ENCODE measurements around the gene ADRA1B.
"Not testable (repeated sequence)": the region's sequence is repeated elsewhere in the genome, so short reads cannot be mapped to it uniquely, and the experiment has no call there.

The ADRA1B gene

GRCh38 chr5:159956074-159956473 lies 39.8 kb downstream of the ADRA1B start:
- TF ChIP-seq, protein P1, sequence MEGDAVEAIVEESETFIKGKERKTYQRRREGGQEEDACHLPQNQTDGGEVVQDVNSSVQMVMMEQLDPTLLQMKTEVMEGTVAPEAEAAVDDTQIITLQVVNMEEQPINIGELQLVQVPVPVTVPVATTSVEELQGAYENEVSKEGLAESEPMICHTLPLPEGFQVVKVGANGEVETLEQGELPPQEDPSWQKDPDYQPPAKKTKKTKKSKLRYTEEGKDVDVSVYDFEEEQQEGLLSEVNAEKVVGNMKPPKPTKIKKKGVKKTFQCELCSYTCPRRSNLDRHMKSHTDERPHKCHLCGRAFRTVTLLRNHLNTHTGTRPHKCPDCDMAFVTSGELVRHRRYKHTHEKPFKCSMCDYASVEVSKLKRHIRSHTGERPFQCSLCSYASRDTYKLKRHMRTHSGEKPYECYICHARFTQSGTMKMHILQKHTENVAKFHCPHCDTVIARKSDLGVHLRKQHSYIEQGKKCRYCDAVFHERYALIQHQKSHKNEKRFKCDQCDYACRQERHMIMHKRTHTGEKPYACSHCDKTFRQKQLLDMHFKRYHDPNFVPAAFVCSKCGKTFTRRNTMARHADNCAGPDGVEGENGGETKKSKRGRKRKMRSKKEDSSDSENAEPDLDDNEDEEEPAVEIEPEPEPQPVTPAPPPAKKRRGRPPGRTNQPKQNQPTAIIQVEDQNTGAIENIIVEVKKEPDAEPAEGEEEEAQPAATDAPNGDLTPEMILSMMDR (IDR thresholded peaks at IDR 0.05; ENCODE audit: extremely low read depth, missing control alignments): no peak
- DNase-seq (ENCODE audit: low spot score): no peak

DNA sequence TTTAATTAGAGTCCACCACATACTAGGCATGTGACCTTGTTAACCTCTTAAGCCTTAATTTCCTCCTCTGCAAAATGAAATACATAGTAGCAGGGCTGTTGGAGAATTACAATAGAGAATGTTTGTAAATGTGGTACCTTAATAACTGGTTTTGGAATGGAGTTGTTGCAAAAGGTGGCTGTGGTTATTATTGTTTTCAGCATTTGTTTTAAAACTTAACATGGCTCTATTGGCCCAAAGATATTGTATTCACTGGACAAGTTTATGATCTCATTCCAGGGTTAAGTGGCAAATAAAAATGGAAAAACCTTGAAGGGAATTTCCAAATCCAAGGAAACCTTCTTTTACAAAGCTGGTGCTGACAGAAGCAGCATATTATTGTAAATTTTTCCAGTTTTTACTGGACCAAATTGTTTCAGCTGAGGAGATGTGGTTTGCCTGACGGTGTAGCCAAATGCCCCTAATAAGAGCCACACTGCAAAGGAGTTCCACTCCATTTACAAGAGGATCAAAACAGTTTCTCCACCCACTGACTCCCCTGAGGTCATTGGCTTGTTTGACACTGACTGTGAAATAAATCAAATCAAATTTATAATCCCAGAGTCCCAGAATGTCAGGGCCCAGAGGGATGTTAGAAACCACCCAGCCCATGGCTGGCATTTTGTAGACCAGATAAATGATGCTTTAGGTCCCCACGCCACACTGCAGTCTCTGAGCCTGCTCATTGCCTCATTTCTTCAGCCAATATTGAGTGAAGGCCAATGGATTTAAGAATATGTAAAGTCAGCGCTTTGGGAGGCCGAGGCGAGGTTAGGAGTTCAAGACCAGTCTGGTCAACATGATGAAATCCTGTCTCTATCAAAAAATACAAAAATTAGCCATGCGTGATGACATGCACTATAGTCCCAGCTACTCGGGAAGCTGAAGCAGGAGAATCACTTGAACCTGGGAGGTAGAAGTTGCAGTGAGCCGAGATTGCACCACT lies 45.2 kb downstream of the ADRA1B start:
- TF ChIP-seq, protein P1 (IDR thresholded peaks at IDR 0.05; ENCODE audit: extremely low read depth, missing control alignments): no peak
- DNase-seq (ENCODE audit: low spot score): no peak

DNA sequence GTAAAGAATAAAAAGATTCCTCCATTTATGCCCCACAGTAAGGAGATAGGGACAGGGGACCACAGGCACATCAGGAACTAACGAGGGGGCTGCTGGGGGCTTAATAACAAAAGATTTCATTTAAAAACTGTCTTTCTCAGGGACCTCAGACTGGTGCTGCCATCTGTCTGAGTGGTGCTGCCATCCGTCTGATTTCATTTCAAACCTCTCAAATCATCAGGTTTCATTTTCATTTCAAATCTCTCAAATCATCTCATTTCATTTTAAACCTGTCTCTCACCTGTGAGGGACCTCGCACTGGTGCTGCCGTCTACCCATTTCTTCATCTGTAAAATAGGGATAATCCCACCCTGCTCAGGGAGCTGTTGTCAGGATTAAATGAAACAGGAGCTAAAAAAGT lies 45.9 kb downstream of the ADRA1B start:
- no peak for DNase-seq (ENCODE audit: low spot score)
- TF ChIP-seq, protein P1 (IDR thresholded peaks at IDR 0.05; ENCODE audit: extremely low read depth, missing control alignments): no peak

GRCh38 chr5:159963935-159964334 lies 47.7 kb downstream of the ADRA1B start:
- no peak for DNase-seq (ENCODE audit: low spot score)
- TF ChIP-seq, protein P1 (IDR thresholded peaks at IDR 0.05; ENCODE audit: extremely low read depth, missing control alignments): no peak

DNA sequence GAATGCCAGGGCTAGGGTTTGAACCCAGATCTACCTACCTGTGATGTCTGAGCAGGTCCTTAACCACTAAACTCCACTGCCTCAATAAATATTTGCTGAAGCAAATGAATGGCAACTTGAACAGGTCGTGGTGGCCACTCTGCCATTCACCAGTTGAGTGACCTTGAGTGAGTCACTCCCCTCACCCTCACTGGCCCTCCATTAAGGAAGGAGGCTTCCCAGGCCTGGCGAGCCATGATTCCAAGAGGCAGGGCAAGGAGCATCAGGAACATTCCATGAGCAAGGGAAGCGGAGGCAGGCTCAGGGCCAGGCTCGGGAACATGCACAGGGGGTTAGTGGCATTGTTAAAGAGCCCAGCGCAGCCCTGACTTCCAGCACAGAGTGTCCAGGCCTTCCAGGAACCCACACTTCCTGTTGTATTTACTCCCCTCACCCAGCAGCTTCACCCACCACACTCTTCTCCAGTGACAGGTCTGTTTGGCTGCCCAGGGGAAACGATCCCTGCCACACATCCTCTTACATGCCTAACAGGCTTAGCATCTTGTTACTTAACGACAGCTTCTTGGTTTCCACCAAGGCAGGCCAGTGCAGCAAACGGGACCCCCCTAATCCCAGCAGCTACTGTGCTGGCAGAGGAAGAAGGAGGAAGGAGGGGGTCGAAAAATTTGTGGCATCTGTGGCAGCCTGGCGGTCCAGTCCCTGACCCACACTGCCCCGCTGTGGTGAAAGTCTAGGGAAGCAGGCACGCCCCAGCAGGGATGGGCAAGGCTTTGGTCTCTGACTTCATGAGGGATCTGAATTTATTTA lies 49.0 kb downstream of the ADRA1B start:
- DNase-seq (ENCODE audit: low spot score): no peak
- TF ChIP-seq, protein P1 (IDR thresholded peaks at IDR 0.05; ENCODE audit: extremely low read depth, missing control alignments): peak; percentile 53

GRCh38 chr5:159965838-159966128 lies 49.5 kb downstream of the ADRA1B start:
- DNase-seq (ENCODE audit: low spot score): not testable (repeated sequence)

DNA sequence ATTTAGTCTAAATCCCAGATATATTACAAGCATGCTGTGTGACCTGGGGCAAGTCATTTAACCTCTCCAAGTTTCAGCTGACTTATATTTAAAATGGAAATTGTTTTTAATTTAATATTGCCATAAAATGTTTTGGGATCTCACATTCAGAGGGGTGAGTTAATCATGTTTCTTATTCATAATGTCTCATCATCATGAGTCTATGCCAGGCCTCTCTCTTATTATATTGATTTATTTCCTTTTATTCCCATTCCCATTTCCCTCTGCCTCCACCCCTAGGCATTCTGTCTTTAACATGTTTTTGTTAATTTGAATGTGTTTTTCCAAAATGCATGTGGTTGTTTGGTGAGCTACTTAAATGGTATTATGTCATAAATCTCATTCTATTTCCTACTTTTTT lies 53.7 kb downstream of the ADRA1B start:
- TF ChIP-seq, protein P1 (IDR thresholded peaks at IDR 0.05; ENCODE audit: extremely low read depth, missing control alignments): no peak

More for the DNA sequence above, 53.7 kb downstream of the ADRA1B start:
- no peak for DNase-seq (ENCODE audit: low spot score)
